GM19240 (cell line): Measurements from ENCODE around the gene EFEMP1.
"Not testable (repeated sequence)": the region's sequence is repeated elsewhere in the genome, so short reads cannot be mapped to it uniquely, and the experiment has no call there.

ENCODE experiments used
- DNase-seq: peaks from one replicate; pipeline ENCODE4 v3.0.0; 2011; ENCODE audit warnings: low spot score; ENCODE audit not compliant: insufficient read length

Gene EFEMP1

DNA sequence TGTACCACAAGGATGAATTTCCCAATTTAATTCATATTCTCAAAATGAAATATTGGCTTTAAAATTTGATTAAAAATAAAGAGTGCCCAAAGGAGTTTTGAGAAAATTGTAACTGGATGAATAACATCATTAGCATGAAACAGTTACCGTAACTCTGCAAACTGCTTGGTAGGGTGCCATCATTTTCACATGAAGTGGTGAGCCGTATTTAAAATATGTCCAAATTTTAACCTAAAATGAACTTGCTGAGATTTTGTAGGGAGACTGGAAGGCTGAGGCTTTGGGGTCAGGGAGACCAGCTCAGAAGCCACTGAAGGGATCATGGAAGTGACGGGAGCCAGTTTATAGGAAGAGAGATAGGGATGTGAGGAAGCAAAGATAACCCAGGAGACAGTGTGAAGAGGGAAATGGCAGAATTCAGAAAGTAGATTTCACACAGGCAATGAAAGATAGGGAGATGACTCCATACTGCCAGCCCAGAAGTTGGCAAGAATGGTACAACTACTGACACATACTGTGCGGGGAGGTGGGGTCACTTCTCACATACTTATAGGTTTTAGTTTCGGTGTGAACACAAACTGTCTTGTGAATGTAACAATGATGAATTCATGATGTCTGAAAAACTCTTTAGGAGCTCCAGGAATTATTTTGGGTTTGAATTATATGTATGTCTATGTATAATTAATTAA is 53.8 kb downstream of the EFEMP1 start:
- DNase-seq: no peak

DNA sequence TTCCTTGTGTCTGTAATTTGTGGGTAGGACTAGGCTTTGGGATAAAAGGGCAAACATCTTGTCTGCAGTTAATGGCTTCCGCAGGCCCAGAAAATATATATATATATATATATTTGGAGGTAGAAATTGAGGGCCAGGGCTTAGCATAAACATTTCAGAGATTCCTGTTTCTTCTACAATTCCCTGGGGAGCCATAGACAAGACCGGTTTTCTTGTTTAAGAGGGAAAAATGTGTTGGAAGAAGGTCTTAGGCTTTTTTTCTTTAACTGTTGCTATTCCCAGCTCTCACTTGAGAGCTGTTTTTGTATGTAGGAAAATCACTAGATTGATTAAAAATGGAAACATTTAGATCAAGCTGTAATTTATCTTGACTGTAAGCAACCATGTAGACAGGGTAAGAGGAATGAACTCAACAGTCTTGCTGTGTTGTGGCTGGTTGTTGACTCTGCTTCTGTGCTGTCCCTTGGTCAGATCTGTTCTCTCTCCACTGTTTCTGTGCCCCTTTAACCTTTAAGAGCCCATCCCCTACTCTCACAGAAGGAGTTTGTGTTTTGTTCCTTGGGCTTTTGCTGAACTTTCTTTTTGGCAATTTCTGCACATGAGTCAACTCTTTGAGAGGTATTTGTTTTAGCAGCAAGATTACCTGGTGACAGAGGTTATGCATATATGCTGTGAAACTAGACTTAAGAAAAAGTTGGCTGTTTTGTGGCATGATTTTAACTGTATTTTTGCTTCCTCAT is 58.3 kb downstream of the EFEMP1 start:
- DNase-seq: no peak

DNA sequence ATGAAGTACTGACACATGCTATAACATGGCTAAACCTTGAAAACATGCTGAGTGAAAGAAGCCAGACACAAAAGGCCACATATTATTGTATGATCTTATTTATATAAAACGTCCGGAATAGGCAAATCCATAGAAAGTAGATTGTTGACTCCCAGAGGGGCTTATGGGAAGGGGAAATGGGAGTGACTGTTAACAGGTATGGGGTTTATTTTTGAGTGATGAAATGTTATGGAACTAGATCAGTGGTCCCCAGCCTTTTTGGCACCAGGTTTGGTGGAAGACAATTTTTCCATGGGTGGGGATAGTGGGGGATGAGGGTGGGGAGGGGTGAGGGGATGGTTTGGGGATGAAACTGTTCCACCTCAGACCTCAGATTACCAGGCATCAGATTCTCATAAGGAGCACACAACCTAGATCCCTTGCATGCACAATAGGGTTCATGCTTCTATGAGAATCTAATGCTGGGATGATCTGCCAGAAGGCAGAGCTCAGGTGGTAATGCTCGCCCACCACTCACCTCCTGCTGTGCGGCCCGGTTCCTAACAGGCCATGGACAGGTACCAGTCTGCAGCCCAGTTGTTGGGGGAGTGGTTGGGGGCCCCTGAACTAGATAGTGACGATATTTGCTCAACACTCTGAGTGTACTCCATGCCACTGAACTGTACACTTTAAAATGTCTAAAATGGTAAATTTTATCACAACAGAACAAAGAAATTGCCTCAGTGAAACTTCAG is 59.1 kb downstream of the EFEMP1 start:
- no peak for DNase-seq

DNA sequence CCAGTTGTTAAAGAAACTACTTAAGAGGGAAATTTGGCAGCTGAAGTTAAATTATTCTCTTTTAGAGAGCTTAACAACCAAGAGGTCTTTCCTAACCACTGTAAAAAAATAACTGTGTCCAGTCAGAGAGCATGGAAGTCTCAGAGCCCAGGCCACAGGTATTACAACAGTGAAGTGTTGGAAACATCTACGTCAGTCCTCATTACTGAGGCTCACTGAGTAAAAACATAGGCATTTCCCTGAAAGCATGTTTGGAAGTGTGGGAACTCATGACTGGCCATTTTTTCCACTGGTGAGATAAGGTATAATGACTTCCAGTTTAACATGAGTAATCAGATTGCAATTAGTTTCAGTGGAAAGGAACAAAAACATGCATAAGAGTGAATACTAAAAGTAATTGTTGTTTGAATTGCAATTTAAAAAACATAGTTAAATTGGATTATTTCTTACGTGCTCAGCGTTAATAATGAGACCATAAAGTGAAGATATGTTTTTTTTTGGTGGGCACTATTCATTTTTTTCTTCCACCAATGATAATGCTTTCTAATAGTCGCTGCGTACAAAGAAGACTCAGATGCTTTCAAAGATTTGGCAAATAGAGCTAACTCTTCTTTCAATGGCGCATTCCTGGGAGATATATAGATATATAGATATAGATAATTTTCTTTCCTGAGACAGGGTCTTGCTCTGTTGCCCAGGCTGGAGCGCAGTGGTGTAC is 60.8 kb downstream of the EFEMP1 start:
- no peak for DNase-seq

DNA sequence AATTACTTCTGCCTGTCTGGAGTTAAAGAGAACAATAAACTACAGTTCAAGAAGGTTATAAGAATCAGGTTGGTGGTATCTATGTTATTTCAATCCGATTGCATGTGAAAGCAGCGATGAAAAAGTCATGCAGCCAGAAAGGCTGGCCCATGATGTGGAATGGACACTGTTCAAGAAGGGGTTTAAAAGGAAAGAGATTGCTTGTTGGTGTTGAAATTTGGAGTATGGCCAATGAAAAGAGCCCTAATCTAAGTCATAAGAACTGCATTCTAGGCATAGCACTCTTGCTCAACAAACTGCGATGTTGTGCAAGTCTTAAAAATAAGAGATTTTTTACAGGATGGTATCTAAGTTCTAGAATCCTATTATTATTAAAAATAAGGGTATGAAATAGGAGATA is 61.3 kb downstream of the EFEMP1 start:
- no peak for DNase-seq

DNA sequence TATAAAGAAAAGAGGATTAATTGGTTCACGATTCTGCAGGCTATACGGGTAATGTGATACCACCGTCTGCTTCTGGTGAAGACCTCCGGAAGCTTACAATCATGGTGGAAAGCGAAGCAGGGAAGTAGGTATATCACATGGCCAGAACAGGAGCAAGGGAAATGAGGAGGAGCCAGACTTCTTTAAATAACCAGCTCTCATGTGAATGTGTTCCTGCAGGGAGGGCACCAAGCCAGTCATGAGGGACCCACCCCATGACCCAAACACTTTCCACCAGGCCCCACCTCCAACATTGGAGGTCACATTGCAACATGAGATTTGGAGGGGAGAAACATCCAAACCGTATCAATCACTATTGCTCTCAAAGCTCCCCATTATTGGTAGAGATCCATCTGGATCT is 61.8 kb downstream of the EFEMP1 start:
- no peak for DNase-seq

DNA sequence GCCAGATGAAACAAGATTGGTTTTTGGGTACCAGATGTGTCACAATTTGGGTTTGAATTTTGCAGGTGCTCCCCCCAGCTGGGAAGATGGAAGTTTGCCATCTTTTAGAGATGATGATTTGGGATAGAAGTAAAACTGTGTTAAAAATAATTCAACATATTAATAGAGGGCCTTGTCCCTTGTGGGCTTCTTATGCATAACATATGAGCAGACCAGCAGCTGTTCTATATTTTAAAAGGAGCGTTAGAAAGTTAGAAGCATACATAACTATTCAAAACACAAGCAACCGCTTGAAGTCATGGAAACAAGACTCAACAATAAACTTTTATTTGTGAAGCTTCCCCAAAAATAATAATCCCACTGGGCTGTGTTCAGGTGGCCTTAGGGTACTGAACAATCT is 62.8 kb downstream of the EFEMP1 start:
- no peak for DNase-seq

DNA sequence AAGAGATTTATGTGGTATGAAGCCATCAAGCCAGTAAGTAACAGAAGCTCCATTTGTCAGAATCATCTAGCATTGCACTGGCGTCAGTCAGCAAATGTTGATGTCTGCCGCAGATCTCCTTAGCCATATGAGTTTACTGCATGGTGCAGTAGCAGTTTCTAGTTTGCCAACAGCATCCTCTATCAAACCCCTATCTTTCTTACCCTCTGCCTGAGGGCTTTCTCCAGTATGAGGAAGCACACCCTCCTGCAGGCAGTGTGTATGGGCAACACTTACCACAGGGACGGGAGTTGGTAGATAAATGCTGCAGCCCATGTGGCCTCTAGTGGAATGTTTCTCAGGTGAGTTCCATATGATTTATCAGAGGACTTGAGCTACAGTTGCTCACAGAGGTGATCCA is 63.7 kb downstream of the EFEMP1 start:
- DNase-seq: no peak

DNA sequence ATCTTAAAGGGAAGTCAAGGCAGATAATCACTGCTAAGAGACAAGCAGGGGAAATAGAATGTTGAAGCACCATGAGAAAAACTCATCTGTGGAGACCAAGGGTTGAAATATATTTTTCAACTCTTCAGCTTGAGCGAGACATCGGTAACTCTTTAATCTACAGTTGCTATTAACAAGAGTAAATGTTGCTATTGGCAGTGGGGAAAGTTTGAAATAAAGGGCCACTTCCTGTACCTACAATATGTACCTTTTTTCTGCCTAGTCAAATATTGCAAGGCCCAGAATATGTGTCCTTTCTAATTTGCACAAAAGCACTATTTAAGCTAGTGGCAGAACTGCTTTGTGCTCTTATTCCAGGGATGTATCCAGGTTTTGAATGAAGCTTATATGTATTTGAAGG is 65.8 kb downstream of the EFEMP1 start:
- no peak for DNase-seq

DNA sequence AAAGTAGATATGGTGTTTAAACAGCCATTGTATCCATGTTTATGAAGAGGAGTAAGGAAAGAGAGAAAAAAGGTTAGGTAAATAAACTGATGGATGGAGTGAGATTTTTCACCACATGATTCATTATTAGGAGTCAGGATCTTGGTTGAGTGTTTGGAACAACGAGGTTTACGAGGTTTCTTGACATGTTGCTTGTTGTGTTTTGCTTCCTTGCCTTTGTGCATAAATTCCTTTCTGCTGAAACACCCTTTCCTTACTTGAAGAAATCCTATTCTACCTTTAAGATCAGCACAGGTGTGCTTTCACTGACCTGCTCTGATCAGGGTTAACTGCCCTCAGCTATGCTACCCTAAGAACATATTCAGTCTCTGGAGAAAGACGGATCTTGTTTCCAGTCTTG is 66.6 kb downstream of the EFEMP1 start:
- DNase-seq: no peak

DNA sequence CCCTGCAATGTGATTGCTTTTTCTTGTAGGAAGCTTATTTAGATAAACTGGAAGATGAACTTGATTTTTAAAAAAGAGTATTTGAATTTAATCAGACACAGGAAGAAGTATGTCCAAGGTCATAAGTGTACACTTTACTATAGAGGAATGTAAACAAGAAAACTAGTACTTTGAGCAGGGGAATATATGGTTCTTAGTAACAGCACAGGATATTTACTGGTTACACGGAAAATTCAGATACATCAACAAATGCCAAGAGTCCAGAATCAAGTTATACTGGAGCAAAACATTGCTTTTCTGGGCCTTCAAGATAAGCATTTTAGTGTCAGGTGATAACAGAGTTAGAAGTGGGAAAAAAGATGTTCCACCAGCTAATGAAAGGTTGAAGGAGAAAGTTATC is 75.5 kb downstream of the EFEMP1 start:
- no peak for DNase-seq

DNA sequence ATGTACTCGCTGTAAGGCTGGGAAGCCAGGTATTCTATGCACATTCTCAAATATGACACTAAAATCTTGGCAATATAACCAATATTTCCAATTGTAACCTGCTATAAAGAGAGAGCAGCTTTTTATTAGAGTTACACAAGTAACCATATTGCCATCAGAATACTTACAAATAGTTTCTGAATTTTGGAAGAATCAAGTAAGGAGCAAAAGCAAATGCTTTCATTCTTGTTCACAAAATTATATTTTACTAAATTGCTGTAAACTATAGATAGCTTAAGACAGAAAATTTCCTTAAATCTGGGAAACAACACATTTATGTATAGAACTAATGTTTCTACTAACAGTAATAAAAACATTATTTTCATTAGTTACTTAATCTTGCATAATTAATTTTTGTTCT is 77.2 kb downstream of the EFEMP1 start:
- no peak for DNase-seq

DNA sequence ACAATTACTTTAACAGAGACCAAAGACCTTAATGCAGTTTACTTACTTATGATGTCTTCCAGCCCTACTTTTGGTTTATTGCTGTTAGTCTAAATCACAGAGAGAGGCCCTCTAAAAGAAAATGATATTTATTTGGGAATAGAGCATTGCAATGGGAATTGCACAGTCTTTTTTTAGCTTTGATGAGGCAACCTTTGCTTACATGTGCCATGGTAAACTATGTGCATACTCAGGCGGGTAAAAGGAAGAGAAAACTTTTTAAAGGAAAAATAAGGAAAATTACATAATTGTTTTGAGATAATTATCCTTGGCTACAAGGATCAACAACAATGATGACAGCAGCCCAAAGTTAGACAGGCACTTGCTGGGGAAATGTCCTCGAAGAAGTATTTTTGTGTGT is 78.6 kb downstream of the EFEMP1 start:
- no peak for DNase-seq

DNA sequence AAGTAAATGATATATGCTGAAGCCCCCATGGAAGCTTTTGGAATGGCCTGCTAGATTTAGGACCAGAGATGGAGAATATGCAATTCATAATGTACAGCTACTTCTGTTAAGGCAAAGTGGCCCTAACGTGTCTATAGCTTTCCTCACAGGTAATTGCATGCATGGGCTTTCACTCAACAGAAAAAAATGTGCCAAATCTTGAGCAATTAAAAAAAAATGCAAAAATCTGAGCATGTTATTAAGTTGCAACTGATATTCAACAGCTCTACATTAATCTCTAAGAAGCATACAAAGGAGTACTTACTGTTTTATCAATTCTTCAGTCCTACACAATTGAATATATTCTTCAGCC is 79.6 kb downstream of the EFEMP1 start:
- no peak for DNase-seq

DNA sequence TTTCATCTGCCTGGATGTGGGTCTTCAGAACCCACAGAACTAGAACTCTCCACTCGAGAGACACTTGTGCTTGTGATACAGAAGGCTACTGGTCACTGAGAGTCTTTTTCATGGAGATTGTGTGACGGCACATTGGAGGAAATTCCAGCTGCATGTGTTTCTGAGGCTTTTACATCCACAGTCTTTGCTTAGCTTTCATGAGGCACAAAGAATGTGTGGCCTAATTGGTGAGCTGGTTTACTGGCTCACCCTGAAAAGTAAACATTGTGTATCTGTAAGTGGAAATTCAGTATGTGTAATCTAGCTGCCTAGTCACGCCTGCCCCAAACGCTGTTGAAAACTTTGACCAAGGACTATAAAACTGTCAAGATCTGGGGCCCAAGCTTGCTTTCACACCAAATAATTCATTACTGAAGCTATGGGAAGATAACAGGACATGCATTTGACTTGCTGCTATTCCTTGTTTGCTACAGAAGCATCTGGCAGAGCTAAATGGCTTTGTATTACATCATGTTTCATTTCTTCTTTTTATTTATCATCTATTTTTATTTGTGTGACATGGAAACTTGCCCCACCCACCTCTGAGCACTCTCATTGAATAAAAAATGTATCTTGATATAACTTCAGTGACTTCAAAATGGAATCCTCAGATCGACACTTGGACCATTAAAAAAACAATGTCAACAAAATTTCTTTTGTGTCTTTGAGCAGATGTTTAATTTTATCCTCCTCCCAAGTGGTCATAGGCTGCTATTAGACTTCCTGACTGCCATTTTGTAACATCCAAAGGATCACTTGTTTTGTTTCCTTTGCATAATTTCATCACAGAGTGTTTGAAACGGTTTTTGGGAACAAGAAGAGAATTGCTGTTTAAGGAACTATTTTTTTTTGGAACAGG is 80.2 kb downstream of the EFEMP1 start:
- DNase-seq: no peak

DNA sequence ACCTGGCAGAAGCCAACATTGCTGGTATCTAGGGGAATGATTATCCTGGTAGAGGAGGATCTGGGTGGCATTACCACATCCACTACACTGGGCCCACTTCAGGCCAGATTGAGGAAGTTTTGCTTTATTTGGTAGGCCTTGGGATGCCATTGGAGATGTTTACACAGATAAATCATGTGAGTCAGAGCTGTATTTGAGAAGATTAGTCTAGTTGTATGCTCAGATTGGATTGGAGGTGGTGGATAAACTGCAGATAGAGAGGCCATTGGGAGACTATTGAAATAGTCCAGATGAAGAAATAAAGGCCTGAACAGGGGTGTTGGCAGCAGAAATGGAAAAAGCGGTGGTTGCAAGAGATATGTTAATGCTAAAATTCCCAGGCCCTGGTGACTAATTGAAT is 81.5 kb downstream of the EFEMP1 start:
- no peak for DNase-seq

DNA sequence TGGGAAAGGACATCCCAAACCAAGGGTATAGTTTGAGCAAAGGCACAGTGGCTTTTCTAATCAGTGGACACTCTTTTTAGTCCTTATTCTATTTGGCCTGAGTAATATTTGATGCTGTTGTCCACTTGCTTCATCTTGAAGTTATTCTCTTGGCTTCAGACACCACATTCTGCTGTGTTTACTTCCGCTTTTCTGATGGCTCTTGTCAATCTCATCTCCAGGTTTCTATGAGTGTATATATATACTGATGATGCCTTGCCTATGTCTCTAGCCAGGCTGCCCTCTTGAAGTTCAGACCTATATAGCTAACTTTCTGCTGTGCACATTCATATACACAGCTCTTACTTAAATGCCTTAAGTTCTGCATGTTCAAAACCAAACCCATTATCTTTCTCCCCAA is 83.1 kb downstream of the EFEMP1 start:
- DNase-seq: no peak

DNA sequence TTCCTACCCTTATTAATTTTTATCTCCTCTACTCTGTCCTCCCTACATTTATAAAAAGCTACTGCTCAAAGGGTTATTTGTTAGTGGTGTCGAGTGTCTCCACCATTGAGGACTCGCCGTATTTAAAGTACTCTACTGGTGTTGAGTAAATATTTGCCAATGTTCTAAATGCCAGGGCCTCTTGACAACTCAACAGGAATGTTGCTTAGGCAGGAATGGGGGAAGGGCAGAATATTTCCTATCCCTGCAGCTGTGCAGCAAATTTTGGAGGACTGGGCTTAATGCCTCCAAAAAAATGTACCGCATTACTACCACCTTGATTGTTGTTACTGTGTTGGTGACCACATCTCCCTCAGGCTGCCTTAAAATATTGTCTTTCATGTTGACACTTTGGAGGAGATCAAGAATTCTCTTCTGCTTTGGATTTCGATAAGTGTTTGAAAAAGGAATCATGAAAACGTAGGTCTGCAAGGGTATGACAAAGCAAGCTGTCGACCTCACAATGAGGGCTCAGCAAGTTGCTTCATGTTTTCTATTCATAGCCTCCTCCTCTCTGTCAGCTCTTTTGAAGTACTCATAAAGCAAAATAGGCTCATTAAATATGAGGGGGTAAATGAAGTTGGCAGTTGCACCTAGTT is 84.3 kb downstream of the EFEMP1 start:
- no peak for DNase-seq

DNA sequence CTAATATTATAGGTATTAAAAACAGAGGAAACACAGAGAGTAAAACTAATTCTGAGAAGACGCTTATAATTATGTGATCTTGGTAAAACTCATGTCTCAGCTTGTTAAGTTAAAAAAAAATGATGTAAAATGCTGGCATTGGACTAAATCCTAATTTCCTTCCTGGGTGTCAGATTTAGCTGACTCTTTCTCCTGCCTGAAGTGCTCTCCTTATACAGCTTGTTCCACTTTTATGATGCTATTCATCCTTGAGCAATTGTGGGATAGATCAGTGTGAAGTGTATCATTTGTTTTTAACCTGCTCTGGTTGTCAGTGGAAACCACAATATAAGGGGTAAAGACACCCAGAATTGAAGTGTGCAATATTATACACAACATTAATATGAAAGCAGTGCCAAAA is 84.9 kb downstream of the EFEMP1 start:
- DNase-seq: no peak

DNA sequence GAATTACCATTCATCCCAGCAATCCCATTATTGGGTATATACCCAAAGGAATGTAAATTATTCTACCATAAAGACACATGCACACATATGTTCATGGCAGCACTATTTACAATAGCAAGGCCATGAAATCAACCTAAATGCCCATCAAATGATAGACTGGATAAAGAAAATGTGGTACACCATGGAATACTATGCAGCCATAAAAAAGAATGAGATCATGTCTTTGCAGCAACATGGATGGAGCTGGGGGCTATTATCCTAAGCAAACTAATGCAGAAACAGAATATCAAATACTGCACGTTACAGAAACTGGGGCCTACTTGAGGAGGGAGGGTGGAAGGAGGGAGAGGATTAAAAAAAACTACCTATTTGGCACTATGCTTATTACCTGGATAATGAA is 85.5 kb downstream of the EFEMP1 start:
- DNase-seq: not testable (repeated sequence)

DNA sequence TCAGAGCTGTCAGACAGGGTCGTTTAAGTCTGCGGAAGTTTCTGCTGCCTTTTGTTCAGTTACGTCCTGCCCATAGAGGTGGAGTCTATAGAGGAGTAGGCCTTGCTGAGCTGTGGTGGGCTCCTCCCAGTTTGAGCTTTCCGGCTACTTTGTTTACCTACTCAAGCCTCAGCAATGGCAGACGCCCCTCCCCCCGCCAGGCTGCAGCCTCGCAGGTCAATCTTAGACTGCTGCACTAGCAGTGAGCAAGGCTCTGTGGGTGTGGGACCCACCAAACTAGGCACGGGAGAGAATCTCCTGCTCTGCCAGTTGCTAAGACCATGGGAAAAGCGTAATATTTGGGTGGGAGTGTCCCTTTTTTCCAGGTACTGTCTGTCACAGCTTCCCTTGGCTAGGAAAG is 86.5 kb downstream of the EFEMP1 start:
- DNase-seq: no peak
